ENCODE measurements around the gene HIP1R. TPM values are rescaled to one million over a fixed set of nuclear protein-coding genes. Genes with fewer than 3 reads are reported as not detected.

HIP1R gene
- total RNA-seq, 1 experiment from 2014 or later: 33.6 TPM

- Histone ChIP-seq H3K4me3 (ENCODE audit: insufficient read depth, low read depth, low read length) (no peak overlapping the region), H3K27me3 (ENCODE audit: control insufficient read depth, insufficient read depth, low read length) (no peaks in the 10 kb centered on the region), H3K36me3 (replicated peaks; ENCODE audit: control insufficient read depth, insufficient read depth, low read length) (no peaks in the 10 kb centered on the region)
- peak; percentile 64 for DNase-seq
Measured at GRCh38 chr12:122848471-122849351, 13.5 kb downstream of the HIP1R start.

DNA sequence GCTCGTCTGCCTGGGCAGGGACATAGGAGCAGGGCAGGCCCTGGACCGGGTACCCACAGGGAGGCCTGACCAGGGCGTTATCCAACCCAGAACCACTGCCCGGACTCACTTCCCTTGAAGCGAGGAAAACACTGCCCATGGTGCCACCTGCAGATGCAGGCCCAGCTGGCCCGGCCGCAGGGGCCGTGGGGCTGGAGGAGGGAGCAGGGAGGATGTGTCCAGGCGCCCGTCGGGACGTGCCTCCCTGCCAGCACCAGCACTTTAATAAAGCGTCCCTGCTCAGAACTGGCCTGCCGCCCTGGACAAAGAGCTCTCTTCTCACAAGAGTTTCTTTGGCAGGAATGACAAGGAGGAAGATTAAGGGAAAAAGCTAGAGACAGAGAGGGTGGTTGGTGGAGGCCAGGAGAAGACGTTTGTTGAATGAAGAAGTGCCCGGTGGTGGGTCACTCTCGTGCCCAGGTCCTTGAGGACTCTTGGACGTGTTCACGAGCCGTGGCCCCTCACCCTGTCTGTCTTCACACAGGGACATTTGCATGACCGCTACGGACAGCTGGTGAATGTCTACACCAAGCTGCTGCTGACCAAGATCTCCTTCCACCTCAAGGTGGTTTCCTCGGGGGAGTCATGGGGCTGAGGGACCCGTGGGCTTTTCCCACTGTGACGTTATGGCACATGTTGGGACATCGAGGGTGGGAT lies 14.2 kb downstream of the HIP1R start:
- H3K36me3 ChIP-seq (replicated peaks; ENCODE audit: control insufficient read depth, insufficient read depth, low read length): no peaks in the 10 kb centered on the region
- no peak overlapping the region for H3K4me3 ChIP-seq (ENCODE audit: insufficient read depth, low read depth, low read length)
- peak; percentile 53 for DNase-seq
- H3K27me3 ChIP-seq (ENCODE audit: control insufficient read depth, insufficient read depth, low read length): no peaks in the 10 kb centered on the region

GRCh38 chr12:122850048-122850445 lies 14.8 kb downstream of the HIP1R start:
- no peaks in the 10 kb centered on the region for H3K27me3 ChIP-seq (ENCODE audit: control insufficient read depth, insufficient read depth, low read length)
- H3K36me3 ChIP-seq (replicated peaks; ENCODE audit: control insufficient read depth, insufficient read depth, low read length): no peaks in the 10 kb centered on the region
- no peak overlapping the region for H3K4me3 ChIP-seq (ENCODE audit: insufficient read depth, low read depth, low read length)
- no peak for DNase-seq

GRCh38 chr12:122850695-122851350 lies 15.6 kb downstream of the HIP1R start:
- DNase-seq: peak; percentile 59
- Histone ChIP-seq H3K27me3 (ENCODE audit: control insufficient read depth, insufficient read depth, low read length) (no peaks in the 10 kb centered on the region), H3K4me3 (ENCODE audit: insufficient read depth, low read depth, low read length) (no peak overlapping the region), H3K36me3 (replicated peaks; ENCODE audit: control insufficient read depth, insufficient read depth, low read length) (no peaks in the 10 kb centered on the region)

DNA sequence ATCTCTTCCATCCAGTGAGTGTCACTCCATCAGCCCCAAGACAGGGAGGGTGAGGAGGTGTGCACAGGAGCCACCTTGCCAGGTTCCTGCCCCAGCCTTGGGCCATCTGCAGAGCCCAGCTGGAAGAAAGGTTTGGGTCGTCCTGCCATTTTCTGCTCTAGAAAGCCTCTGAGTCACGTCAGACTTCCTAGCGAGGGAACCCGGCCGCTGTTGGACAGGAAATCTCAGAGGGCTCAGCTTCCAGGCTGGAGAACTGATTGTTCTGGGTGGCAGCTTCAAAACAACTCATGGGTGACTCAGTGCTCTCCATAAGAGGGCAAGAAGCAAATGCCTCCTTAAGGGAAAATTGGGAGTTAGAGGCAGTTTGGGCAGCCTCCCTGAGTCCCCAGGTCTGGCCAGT lies 16.6 kb downstream of the HIP1R start:
- H3K27me3 ChIP-seq (ENCODE audit: control insufficient read depth, insufficient read depth, low read length): no peaks in the 10 kb centered on the region
- no peaks in the 10 kb centered on the region for H3K36me3 ChIP-seq (replicated peaks; ENCODE audit: control insufficient read depth, insufficient read depth, low read length)
- H3K4me3 ChIP-seq (ENCODE audit: insufficient read depth, low read depth, low read length): no peak overlapping the region
- DNase-seq: peak; percentile 43

DNA sequence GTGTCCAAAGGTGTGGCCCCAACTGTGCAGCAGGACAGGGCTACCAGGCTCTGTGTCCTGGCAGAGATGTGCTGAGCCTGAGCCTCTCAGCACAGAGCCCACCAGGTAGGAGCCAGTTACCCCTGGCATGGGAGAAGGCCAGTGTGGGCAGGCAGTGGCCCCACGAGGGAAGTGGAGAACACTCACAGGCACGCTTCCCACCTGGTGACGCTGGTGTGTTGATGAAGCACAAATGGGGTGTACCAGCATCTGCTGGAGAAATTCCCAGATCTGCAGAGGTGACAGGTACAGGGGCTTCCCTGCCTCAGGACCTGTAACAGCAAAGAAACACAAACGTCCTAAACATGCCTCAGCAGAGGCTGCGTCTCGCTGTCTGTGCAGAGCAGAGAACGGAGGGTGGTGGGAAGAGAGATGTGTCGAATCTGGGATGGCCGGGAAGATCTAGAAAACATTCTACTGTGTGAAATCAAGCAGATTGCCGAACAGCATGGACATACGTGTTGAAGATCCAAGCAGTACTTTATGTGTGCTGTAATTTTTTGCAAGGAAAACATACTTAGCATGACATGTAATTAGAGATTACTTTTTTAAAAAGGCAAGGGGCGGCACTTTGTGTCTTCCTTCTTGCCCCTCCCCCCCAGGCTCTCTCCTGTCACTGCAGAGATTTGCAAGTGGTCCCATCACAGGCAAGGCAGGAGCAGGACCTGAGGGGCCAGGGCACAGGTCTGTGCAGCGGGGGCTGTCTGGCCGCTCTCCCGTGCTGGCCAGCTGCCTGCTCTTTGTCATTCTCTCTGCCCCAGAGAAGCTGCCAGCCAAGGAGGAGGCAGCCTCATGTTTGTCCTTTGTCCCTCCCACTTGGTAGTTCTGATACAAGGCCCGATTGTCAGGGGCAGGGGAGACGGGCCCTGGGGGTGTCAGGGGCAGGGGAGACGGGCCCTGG lies 17.3 kb downstream of the HIP1R start:
- H3K27me3 ChIP-seq (ENCODE audit: control insufficient read depth, insufficient read depth, low read length): no peaks in the 10 kb centered on the region
- peak; percentile 71 for DNase-seq
- H3K36me3 ChIP-seq (replicated peaks; ENCODE audit: control insufficient read depth, insufficient read depth, low read length): no peaks in the 10 kb centered on the region; the same call in 1 of the 2 replicates
- H3K4me3 ChIP-seq (ENCODE audit: insufficient read depth, low read depth, low read length): no peak overlapping the region

DNA sequence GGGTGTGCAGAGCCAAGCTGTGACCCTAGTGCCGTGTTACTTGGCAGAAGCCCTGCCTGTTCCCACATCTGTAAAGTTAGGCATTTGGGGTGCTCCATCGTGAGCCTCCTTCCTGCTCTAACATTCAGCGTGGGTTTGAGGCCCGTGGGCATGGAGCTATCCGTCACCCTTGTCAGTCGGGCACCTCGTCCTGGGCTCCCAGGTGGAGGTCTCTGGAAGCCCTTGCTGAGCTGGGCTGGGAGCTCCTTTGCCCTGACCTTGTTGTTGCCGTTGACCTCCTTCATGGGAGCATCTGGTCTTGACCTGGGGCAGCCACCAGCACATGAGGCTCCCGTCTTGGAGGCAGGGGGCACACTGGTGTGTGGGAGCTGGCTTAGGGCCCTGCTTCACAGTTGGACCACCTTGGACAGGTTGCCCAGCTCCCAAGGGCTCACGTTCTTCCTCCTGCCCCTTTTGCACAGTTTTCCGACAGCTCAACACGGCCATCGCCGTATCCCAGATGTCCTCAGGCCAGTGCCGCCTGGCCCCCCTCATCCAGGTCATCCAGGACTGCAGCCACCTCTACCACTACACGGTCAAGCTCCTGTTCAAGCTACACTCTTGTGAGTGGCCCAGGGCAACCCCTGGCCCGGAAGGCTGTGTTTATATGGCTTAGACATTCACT lies 18.5 kb downstream of the HIP1R start:
- peak; percentile 50 for DNase-seq
- no peaks in the 10 kb centered on the region for H3K27me3 ChIP-seq (ENCODE audit: control insufficient read depth, insufficient read depth, low read length)

DNA sequence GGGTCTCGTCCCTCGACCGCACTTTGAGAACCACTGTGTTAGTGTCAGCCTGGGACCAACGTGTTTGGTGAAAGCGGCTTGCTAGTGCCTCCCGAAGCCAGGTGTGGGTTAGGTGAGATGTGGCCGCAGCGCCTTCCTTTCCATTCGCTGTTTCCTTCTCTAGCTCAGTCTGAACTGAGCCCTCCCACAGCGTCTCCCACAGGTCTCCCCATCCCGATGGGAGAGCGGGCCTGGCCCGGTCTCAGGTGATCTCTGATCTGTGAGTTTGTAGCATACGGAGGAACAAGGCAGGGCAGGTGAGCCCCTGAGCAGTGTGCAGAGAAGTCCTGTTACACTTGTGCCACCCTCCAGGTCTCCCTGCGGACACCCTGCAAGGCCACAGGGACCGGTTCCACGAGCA lies 19.3 kb downstream of the HIP1R start:
- DNase-seq: peak; percentile 61
- no peaks in the 10 kb centered on the region; the same call in 1 of the 2 replicates for H3K36me3 ChIP-seq (replicated peaks; ENCODE audit: control insufficient read depth, insufficient read depth, low read length)
- H3K27me3 ChIP-seq (ENCODE audit: control insufficient read depth, insufficient read depth, low read length): no peaks in the 10 kb centered on the region
- no peak overlapping the region for H3K4me3 ChIP-seq (ENCODE audit: insufficient read depth, low read depth, low read length)

More for the DNA sequence above, 18.5 kb downstream of the HIP1R start:
- Histone ChIP-seq H3K4me3 (ENCODE audit: insufficient read depth, low read depth, low read length) (no peak overlapping the region), H3K36me3 (replicated peaks; ENCODE audit: control insufficient read depth, insufficient read depth, low read length) (no peaks in the 10 kb centered on the region; the same call in 1 of the 2 replicates)

DNA sequence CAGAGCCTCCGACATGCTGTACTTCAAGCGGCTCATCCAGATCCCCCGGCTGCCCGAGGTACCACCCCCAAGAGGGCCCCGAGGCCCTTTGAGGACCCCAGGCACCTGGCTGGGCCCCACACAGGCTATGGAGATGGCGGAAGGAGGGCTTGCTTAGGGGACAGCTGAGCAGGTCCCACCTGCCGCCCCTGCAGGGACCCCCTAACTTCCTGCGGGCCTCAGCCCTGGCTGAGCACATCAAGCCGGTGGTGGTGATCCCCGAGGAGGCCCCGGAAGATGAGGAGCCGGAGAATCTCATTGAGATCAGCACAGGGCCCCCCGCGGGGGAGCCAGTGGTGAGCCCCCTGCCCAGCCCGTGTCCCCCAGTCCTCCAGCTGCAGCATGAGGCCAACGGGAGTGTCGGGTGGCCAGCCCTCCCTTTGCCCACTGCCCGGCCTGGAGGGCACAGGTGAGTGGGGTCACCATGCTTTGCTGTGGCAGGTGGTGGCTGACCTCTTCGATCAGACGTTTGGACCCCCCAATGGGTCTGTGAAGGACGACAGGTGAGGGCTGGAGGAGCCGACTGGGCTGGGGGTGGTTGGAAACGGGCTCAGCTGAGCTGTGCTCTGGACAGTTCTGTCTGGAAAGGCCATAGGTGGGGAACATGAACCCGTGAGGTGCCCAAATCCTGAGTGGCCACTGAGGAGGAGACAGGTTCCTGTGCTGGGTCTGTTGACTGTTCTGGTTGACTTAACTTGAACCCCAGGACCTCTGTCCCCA lies 20.0 kb downstream of the HIP1R start:
- H3K4me3 ChIP-seq (ENCODE audit: insufficient read depth, low read depth, low read length): no peak overlapping the region
- no peaks in the 10 kb centered on the region for H3K27me3 ChIP-seq (ENCODE audit: control insufficient read depth, insufficient read depth, low read length)
- peak; percentile 64 for DNase-seq
- H3K36me3 ChIP-seq (replicated peaks; ENCODE audit: control insufficient read depth, insufficient read depth, low read length): no peaks in the 10 kb centered on the region; the same call in 1 of the 2 replicates

GRCh38 chr12:122855928-122856831 lies 20.9 kb downstream of the HIP1R start:
- H3K36me3 ChIP-seq (replicated peaks; ENCODE audit: control insufficient read depth, insufficient read depth, low read length): no peaks in the 10 kb centered on the region; the same call in 1 of the 2 replicates
- H3K4me3 ChIP-seq (ENCODE audit: insufficient read depth, low read depth, low read length): no peak overlapping the region
- peak; percentile 65 for DNase-seq
- H3K27me3 ChIP-seq (ENCODE audit: control insufficient read depth, insufficient read depth, low read length): no peaks in the 10 kb centered on the region

DNA sequence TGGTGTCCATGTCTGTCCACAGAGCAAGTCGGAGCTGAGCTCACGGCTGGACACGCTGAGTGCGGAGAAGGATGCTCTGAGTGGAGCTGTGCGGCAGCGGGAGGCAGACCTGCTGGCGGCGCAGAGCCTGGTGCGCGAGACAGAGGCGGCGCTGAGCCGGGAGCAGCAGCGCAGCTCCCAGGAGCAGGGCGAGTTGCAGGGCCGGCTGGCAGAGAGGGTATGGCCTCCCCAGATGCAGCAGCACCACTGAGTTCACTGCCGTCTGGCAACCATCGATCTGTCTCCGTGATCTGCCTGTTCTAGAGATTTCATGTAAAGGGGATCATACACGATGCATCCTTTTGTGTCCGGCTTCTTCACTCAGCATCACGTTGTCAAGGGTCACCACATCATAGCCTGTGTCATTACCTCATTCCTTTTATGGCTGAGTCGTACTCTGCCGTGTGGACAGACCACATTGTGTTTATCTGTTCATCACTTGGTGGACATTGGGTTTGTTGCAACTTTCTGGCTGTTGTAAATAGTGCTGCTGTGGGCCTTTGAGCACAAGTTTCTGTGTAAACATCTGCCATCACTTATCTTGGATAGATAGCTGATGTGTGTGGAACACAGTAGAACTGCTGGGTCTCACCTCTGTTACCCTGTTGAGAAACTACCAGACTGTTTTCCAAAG lies 21.9 kb downstream of the HIP1R start:
- Histone ChIP-seq H3K36me3 (replicated peaks; ENCODE audit: control insufficient read depth, insufficient read depth, low read length) (no peaks in the 10 kb centered on the region; the same call in 1 of the 2 replicates), H3K27me3 (ENCODE audit: control insufficient read depth, insufficient read depth, low read length) (no peaks in the 10 kb centered on the region), H3K4me3 (ENCODE audit: insufficient read depth, low read depth, low read length) (no peak overlapping the region)
- DNase-seq: peak; percentile 61

- H3K27me3 ChIP-seq (ENCODE audit: control insufficient read depth, insufficient read depth, low read length): no peaks in the 10 kb centered on the region
- peak; percentile 56 for DNase-seq
- H3K36me3 ChIP-seq (replicated peaks; ENCODE audit: control insufficient read depth, insufficient read depth, low read length): no peaks in the 10 kb centered on the region; the same call in 1 of the 2 replicates
- no peak overlapping the region for H3K4me3 ChIP-seq (ENCODE audit: insufficient read depth, low read depth, low read length)
Measured at GRCh38 chr12:122858171-122858570, 22.9 kb downstream of the HIP1R start.
